UCSD-AML1 (cell line): ENCODE results near the gene WNT8B.

Experiments used
- DNase-seq: peaks from one replicate; lab custom pipeline; 2025; ENCODE audit not compliant: unreplicated experiment; lab: John Stamatoyannopoulos, UW

WNT8B gene

GRCh38 chr10:100462709-100463108 is at the start of gene WNT8B:
WNT8B (plus strand) TSS chr10:100463009; CDS start chr10:100463169, 160 bp downstream.
- DNase-seq: no peak

- DNase-seq: no peak
Measured at GRCh38 chr10:100413173-100413572, 49.6 kb upstream of the WNT8B start.

- DNase-seq: no peak
Measured at GRCh38 chr10:100419911-100420449, 42.8 kb upstream of the WNT8B start.

- no peak for DNase-seq
Measured at GRCh38 chr10:100427374-100427773, 35.4 kb upstream of the WNT8B start.

DNA sequence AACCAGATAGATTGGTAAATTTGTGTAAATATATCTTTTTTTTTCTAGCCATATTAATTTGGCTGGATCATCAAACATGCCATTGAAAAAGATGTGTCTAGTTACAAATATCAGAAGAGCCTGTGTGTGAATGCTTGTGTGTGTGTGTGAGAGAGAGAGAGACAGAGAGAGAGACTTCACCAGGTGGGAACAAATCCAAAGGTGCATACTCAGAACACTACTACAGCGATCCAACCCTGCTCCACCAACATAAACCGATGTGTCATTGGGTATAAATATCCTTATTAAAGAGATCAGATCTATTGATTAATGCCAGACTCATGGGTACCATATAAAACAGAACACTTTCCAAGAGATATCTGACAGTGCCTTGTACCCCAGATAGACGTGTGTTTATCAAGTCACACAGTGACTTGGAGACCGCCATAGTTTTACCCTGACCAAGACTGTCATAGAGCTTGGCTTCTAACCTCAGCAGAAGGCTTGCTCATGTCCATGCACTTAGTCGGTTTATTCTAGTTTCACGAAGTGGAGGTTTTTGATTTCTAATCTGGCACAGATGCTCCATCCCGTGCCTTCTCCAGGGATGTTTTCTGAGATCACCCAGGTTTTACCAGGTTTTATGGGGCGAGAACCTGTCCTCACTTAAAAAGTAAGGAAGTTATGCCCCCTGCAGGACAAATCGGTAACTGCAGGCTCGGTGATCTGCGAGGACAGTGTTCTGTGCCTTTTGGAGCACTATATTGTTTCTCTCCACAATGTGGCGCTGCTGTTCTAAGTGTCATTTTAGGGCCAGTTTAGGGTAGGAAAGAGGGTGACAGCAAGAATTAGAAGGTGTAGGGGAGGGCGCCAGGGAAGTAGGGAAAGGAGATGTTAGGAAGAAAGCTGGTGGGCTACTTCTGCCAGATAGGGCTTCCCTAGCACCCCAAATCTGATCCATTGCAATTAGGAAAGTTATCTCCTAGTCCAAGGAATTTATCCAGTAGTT is 29.3 kb upstream of the WNT8B start:
- peak; percentile 88 for DNase-seq

- DNase-seq: no peak
Measured at GRCh38 chr10:100436255-100436654, 26.6 kb upstream of the WNT8B start.

GRCh38 chr10:100438674-100439315 is 24.0 kb upstream of the WNT8B start:
- no peak for DNase-seq

GRCh38 chr10:100442548-100442947 is 20.3 kb upstream of the WNT8B start:
- DNase-seq: no peak

GRCh38 chr10:100446130-100446761 is 16.6 kb upstream of the WNT8B start:
- no peak for DNase-seq

GRCh38 chr10:100447663-100448062 is 15.1 kb upstream of the WNT8B start:
- no peak for DNase-seq

GRCh38 chr10:100448951-100449350 is 13.9 kb upstream of the WNT8B start:
- no peak for DNase-seq

- DNase-seq: no peak
Measured at GRCh38 chr10:100468322-100468721, 5.5 kb downstream of the WNT8B start.

- no peak for DNase-seq
Measured at GRCh38 chr10:100468978-100469377, 6.2 kb downstream of the WNT8B start.

DNA sequence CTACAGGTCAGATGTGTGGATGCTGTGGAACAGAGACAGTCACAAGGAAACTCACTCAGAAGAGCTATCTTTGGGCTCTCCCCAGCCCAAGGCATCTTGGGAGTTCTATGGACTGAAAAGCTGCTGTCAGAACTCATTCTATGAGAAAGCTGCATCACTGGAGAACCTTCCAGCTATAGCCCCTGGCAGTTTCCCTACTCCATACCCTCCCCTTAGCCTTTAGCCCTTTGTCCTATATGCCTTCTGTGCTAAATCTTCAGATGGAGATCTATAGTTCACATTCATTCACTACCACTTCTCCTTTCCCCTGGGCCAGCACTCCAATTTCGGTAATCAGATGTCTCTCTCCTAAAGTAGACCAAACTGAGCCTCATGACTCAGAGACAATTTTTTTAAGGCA is 6.9 kb downstream of the WNT8B start:
- DNase-seq: no peak

DNA sequence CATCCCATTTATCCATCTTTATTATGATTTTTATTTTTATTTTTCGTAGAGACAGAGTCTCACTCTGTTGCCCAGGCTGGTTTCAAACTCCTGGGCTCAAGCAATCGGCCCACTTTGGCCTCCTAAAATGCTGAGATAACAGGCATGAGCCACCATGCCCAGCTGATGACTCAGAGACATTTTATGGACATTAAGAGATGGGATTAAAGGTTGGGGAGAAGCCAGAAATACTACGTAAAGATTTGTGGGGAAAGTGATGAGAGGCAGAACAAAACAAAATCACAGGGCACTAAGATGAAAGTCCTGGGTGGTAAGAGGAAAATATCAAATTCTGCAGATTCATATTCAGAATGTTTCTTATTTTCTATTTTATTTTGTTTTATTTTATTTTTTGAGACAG is 7.6 kb downstream of the WNT8B start:
- DNase-seq: no peak

- no peak for DNase-seq
Measured at GRCh38 chr10:100477970-100478369, 15.2 kb downstream of the WNT8B start.

DNA sequence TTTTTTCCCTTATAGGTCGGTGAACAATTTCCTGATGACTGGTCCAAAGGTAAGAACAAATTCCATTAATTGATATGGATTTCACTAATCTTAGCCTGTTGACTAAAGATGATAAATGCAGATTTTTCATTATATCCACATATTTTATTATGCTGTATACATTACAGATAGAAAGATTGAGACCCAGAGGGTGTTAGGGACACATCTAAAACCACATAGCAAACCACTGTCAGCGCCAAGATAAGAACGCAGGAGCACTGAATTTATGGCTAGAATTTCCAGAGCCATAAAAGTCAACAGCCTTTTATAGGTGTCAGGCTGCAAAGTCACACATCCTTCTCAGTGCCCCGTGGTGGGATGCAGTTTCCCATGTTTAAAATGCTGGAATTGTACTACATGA is 16.2 kb downstream of the WNT8B start:
- no peak for DNase-seq

DNA sequence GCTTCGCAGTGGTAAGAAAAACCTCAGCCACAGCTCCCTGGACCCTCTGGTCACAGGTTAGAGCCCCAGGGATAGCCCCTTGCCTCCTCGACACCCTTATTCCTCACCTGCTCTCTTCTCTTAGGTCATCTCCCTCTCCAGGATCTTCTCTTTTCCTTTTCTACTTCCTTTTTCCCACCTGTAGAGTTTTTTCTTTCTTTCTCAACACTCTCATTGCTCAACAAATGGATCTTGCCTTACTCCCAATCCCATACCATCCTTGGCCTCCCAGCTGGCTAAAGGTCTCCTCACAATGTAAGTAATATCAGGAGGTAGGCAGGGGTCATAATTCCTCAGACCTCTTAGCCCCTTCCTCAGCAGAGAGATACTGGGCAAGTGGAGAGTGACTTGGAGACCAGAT is 17.2 kb downstream of the WNT8B start:
- DNase-seq: no peak

DNA sequence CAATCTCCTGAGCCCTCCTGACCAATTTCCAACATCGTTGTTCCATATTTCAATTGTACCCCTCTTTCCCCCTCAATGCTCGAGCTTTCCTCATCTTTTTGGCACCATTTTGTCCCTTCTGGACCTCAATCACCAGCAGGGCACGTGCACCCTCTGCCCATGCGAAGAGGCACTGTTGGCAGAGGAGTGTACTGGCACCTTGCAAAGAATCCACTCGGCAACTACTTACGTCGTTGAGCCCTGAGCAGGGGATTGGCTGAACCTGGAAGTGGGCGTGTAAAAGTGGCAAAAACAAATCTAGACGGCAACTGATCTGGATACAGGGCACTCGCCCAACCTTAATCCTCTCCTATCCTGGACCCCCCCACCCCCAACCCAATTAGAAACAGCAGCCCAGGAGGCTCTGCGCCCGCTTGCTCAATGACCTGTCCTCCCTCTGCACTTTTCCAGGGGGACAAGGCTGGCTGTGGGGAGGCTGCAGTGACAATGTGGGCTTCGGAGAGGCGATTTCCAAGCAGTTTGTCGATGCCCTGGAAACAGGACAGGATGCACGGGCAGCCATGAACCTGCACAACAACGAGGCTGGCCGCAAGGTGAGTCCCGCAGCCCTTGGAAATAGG is 18.8 kb downstream of the WNT8B start:
- peak; percentile 83 for DNase-seq

DNA sequence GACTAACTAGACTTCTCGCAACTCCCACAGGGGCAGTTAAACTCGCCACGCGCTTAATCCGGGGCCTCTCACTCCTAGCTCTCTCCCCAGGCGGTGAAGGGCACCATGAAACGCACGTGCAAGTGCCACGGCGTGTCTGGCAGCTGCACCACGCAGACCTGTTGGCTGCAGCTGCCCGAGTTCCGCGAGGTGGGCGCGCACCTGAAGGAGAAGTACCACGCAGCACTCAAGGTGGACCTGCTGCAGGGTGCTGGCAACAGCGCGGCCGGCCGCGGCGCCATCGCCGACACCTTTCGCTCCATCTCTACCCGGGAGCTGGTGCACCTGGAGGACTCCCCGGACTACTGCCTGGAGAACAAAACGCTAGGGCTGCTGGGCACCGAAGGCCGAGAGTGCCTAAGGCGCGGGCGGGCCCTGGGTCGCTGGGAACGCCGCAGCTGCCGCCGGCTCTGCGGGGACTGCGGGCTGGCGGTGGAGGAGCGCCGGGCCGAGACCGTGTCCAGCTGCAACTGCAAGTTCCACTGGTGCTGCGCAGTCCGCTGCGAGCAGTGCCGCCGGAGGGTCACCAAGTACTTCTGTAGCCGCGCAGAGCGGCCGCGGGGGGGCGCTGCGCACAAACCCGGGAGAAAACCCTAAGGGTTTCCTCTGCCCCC is 19.5 kb downstream of the WNT8B start:
- peak; percentile 55 for DNase-seq

DNA sequence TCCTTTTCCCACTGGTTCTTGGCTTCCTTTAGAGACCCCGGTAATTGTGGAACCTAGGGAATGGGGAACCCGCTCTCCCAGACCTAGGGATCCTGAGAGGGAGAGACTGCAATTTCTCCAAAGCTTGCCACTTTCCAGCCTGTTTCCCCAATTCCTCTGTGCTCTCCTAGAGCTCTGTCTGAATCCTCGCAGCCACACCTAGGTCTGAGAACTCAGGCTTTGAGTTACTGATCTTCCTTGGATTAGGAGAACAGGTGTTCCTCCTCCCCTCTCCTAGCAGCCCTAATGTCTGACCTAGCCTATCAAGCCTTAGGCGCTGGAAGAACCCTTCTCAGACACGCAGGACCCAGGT is 20.0 kb downstream of the WNT8B start:
- no peak for DNase-seq
